Body of pancreas (tissue), 4 donors: ENCODE results near the gene POMT2.

ENCODE experiments used
- CTCF ChIP-seq, 7 experiments: fragments of 450-650 bp in 4 of 7; fragments of 200-600 bp in 3 of 7; sonication (generic) in 3 of 7; IDR thresholded peaks; one replicate each; pipeline ENCODE4 v1.5.1; 2016 to 2019; ENCODE audit warnings: antibody characterized with exemption in 7 of 7
- POLR2A ChIP-seq, 3 donors: fragments of 450-650 bp; IDR thresholded peaks; one replicate each; pipeline ENCODE4 v1.6.1; 2016; ENCODE audit warnings: antibody characterized with exemption in 3 of 3, mild to moderate bottlenecking in 2 of 3

GRCh38 chr14:77253333-77254190, 67.1 kb downstream of the POMT2 start:
- TF ChIP-seq CTCF (IDR thresholded peaks at IDR 0.05) (no peak), POLR2A (IDR thresholded peaks at IDR 0.05) (no peak)
